Eye (tissue), 1 donor: ENCODE data around the gene HLA-E.
"Not testable (repeated sequence)": the region's sequence is repeated elsewhere in the genome, so short reads cannot be mapped to it uniquely, and the experiment has no call there.

Experiments used
- DNase-seq: peaks from one replicate; pipeline ENCODE4 v3.0.0-alpha.2; 2015

Gene HLA-E

DNA sequence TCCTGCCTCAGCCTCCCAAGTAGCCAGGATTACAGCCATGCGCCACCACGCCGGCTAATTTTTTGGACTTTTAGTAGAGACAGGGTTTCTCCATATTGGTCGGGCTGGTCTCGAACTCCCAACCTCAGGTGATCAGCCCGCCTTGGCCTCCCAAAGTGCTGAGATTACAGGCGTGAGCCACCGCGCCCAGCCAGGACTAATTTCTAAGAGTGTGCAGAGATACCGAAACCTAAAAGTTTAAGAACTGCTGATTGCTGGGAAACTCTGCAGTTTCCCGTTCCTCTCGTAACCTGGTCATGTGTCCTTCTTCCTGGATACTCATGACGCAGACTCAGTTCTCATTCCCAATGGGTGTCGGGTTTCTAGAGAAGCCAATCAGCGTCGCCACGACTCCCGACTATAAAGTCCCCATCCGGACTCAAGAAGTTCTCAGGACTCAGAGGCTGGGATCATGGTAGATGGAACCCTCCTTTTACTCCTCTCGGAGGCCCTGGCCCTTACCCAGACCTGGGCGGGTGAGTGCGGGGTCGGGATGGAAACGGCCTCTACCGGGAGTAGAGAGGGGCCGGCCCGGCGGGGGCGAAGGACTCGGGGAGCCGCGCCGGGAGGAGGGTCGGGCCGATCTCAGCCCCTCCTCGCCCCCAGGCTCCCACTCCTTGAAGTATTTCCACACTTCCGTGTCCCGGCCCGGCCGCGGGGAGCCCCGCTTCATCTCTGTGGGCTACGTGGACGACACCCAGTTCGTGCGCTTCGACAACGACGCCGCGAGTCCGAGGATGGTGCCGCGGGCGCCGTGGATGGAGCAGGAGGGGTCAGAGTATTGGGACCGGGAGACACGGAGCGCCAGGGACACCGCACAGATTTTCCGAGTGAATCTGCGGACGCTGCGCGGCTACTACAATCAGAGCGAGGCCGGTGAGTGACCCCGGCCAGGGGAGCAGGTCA is at the start of gene HLA-E:
TSS of gene HLA-E (plus strand) at position 429 of the 945 bp plus-strand sequence. CDS start at position 452, 23 bp downstream.
- DNase-seq: peak; percentile 99

DNA sequence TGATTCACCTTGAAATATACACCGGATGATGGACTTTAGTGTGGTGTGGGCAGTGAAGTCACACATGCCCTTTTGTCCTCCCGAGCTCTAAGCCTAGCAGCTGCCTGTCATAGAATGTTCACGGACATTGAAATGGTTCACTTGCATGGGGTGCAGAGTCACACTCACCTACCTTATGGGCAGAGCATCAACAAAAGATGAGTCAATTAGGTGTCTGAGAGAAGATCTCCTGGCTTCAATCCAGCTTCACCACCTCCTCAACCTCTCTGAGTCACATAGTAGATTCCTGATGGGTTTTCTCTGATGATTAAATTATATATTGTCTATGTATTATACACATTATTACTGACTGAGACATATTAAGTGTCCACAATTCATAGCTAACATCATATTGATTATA is 48.1 kb upstream of the HLA-E start:
- DNase-seq: no peak

DNA sequence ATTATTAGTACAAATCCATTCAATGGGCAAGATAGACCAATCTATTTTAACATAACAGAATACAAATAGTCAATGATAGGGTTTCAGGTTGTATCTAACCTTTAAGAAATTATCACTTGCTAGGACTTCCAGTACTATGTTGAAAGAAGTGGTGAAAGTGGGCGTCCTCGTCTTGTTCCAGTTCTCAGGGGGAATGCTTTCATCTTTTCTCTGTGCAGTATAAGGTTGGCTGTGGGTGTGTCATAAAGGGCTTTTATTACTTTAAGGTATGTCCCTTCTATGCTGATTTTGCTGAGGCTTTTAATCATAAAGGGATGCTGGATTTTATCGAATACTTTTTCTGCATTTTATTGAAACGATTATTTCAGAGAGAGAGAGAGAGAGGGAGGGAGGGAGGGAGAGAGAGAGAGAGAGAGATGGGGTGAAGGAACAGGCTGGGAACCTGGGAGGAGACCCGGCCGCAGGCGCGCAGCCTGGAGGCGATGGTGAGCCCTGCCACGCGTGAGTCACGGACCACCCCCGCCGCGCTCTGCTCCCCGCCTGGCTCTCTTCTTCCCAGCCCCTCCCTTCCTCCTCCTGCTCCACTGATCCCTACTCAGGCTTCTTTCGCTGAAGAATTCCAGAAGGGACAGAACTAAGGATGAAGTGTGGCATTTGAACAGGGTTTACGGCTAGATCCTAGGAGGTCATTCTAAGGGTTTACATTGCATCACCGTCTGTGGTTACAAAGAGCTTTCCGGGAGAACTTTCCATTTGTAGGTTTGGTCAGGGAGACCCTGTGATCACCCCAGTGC is 45.5 kb upstream of the HLA-E start:
- DNase-seq: no peak

DNA sequence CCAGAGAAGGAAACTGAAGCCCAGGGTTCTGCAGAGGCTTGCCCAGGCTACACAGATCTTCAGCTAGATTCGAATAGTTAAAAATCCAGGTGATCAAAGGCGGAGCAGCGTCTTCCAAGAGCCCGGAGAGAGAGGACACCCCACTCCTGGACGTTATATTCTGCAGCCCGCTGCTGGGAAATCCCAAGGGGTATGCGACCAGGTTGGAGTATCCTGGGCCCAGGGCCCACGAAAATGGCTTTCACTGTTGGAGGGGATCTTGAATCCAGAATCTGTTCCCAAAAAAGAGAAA is 44.9 kb upstream of the HLA-E start:
- no peak for DNase-seq

DNA sequence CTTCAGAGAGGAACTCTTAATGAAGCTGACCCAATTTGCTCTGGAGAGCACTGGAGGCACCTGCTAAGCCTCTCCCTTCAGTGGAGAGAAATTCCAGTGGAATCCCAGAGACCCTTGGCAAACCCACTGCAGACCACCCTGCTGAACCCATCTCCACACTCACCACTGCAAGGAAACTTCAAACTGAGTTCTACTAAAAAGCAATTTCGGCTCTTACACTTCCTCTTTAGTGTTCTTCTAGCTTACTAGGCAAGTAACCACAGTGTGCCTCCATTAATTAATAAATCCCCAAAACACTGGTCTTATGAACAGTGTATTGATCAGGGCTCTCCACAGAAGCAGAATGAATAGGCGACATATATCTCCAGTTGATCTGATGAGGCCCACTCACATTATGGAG is 43.0 kb upstream of the HLA-E start:
- no peak for DNase-seq

DNA sequence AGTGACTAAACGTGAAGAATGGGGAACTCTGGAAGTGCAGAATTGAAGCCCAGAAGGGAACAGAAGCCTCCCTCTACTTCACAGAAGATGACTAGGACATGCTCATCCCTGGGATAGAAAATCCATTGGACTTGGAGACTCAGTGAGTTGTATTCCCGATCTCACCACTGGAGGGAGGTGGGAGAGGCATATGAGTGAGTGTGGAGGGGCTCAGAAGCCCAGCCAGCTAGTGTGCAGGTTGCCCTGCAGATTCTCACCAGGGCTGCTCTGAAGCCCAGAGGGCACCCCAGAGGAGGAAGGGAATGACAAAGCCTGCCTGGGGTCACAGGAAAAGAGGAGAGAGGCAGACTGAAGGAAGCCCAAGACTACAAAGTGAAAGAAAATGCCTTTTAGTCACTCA is 42.1 kb upstream of the HLA-E start:
- DNase-seq: no peak

DNA sequence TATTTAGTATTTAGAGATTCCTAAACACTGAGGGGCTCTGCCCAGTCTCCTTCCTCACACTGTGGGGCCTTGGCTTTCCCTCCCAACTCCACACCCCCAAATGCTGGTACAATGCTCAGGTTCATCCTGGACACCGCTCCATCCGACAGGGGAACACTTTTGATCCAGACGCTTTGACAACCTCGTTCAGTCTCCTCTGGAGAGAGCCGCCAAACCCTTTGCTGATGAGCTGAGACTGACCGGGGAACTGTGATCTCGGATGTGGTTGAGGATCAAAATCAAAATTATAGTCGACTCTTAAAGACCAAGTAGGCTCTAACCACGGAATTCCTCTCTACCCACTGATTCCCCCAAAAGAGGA is 38.8 kb upstream of the HLA-E start:
- no peak for DNase-seq

DNA sequence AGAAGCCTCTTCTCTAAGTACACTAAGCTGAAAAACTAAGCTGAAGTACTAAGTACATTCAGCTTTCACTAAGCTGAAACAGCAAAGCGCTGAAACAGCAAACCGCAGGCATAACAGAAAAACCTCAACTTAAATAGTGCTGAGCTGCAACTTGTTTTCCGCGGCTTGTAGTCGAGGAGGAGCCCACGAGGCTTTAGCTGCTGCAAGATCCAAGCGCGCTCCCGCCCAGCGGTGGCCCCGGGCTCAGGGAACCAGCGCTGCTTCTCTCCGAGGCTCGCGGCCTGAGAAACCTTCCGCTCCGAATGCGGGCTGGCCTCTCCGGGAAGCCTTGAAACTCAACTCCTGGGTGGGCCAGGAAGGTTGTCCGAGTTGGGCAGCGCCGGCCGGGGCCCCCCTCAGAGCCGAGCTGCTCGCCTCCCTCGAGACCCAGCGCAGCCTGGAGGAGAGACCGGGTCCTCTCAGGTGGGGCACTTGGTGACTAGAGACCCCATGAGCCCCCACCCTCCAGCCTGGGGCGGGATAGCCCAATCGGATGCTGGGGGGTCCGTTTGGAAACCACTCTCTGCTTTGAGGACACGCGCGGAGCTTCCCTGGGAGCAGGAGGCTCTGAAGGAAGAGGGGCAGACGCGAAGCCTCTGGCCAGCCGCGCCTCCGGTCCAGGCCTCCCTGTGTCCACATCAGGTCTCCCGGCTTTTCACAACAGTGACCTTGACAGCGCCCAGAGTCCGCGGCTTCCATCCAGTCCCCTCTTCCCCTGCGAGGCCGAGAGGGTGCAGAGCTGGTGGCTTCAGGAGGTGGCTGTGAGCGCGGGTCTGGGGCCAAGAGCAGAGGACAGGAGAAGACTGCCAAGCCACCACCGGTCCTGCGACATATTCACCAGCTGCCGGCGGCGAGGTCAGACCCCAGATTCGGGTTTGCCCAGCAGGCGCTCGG is 38.1 kb upstream of the HLA-E start:
- DNase-seq: peak; percentile 65

DNA sequence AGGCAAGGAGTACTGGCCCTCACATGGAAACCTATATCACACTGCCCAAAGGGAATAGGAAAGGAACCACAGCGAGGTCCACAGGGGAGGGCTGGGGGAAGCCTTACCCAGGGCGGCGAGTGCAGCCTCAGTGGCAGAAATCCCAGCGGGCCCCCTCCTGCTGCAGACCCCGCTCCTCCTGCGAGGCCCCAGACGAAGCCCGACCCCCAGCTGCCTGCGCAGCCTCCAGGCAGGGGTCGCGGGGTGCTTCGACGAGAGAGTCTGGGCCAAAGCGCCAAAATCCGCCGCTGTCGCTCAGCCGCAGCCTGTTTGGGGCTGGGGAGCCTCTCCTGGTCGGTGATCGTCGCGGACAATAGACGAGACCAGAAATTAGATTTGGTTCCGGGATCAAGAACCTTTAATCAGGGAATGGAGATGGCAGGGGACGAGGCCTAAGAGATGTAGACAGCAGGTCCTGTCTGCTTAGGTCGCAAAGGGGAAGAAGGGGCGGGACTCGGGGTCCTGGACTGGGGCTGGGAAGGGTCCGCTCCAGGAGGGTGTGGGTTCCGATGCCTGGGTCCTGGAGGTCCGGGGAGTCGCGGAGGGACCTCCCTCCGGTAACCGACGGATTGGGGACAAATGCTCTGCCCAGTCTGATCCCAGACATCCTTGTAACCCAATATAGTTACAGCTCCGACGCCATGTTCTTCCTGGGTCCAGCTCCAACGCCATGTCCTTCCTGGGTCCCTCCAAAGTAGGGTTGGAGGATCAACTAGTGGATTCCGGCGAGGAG is 36.4 kb upstream of the HLA-E start:
- DNase-seq: no peak

DNA sequence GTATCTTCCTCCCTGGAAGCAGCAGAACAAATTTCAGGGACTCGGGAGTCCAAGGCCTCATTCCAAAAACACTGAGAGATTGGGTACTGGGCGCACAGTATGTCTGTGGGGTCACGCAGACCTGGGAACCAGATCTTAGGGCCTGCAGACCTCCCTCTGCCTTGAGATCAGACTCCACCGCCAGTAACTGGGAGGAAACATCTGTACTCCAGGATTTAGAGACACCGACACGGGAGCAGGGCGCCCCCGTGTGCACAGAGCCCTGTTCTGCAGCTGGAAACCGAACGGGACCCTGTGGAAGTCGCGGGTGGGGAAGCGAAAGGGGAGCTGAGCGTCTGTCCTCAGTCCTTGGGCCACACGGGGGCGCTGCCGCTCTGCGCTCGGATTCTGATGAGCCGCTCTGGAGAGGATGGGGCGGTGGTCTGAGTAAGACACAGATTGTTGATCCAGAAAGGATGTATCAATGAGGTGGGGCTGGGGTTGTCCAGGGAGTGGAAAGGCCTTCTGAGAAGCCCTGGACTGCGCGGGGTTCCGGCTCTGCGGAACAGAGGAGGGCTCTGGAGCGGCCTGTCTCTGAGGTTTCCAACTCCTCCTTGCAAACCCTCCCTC is 35.7 kb upstream of the HLA-E start:
- DNase-seq: peak; percentile 95

DNA sequence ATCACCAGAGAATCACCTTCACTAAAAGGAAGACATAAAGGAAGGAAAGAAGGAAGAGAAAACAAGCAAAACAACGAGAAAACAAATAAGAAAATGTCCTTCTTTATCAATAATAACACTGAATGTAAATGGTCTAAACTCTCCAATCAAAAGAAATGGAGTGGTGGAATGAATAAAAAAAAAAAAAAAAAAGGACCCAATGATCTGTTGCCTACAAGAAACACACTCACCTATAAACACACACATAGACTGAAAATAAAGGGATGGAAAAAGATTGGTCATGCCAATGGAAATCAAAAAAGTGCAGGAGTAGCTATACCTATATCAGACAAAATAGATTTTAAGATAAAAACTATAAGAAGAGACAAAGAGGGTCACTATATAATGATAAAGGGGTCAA is 30.2 kb upstream of the HLA-E start:
- no peak for DNase-seq

DNA sequence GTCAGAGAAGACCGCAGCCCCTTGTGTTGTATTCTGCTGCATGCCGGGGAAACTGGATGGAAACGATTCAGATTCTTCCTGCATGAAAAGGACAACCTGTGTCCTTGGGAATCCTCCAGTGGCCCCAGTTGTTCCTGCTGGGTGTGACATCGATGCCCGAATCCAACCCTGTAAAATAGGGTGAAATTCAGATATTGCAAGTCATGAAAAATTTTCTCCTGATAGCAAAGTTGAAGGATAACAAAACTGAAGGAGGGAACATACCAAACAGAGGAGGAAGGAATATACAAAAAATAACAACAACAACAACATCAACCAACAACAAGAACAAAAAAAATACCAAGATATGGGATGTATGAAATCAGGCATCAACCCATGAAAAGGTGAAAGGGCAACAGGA is 28.3 kb upstream of the HLA-E start:
- DNase-seq: no peak

DNA sequence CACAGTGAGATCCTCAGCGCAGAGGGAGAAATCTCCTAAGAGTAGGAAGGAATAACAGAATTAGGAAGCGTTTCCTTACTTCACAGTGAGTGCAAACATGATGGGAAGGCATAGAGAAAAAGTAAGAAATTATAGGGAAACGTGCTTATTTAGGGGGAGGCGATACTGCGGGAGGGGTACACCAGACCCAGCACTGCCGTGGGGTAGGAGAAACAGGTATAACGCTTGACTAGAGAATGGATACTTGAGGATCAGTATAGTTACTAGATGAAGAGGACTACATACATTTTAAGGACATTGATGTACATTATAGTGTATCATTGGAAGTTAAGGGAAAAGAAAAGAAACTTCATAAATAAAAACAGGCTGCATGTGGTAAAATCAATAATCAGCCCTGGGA is 26.8 kb upstream of the HLA-E start:
- no peak for DNase-seq

DNA sequence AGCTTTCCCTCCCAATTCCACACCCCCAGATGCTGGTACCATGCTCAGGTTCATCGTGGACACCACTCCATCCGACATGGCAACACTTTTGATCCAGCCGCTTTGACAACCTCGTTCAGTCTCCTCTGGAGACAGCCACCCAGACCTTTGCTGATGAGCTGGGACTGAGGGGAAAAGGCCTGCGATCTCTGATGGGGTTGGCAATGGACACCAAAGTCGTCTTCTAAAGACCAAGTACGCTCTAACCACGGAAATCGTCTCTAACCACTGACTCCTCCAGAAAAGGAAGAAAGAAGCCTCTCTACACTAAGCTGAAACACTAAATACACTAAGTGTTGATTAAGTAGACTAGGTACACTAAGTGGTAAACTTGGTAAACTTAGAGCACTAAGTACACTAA is 26.1 kb upstream of the HLA-E start:
- no peak for DNase-seq

DNA sequence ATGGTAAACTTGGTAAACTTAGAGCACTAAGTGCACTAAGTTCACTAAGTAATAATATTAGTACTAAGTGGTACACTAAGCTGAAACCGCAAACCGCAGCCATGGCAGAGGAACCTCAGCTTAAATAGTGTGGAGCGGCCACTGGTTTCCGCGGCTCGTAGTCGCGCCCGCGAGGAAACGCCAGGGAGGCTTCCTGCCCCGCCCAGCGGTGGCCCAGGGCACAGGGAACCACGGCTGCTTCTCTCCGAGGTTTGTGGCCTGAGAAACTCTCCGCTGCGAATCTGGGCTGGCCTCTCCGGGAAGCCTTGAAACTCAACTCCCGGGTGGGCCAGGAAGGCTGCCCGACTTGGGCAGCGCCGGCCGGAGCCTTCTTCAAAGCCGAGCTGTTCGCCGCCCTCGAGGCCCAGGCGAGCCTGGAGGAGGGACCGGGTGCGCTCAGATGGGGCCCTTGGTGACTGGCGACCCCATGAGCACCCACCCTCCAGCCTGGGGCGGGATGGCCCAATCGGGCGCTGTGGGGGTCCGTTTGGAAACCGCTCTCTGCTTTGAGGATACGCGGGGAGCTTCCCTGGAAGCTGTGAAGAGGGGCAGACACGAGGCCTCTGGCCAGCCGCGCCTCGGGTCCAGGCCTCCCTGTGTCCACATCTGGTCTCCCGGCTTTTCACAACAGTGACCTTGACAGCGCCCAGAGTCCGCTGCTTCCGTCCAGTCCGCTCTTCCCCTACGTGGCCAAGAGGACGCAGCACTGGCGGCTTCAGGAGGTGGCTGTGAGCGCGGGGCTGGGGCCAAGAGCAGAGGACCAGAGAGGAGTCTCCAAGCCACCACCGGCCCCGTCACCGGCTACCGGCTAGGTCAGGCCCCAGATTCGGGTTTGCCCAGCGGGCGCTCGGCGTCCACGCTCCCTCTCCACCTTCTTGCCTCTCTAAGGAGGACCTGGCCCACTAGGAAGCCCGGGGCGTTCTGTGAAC is 25.4 kb upstream of the HLA-E start:
- peak; percentile 39 for DNase-seq

DNA sequence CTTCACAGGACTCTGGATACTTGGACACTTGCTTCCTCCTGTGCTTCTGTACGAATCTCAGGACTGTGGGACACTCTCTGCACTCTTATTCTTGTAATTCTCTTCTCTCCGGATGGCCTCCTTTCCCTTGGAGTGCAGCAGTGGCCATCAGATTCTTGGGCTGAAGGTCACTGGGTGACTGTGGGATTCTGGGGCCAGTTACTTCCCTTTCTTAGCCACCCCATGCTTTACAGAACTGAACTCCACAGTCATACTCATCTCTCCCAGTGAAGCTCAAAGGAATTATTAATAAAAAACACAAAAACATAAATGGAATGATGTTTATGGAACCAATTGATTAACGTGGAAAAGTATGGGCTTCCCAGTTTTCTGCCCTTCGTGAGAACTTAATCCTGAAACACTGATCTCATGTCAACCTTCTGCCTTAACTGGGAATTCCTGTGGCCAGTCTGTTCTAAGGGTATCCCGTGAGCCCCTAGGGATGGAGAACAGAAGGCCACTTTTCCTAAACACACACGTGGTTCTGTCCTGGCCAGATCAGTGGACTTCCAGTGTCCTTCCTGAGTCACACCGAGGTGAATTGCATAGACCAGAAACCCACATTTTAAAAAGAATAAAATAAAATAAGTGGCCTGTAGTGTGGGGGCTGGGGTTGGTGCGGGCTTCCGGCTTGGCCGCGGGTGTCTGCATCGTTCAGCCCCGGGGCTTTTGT is 23.6 kb upstream of the HLA-E start:
- no peak for DNase-seq

DNA sequence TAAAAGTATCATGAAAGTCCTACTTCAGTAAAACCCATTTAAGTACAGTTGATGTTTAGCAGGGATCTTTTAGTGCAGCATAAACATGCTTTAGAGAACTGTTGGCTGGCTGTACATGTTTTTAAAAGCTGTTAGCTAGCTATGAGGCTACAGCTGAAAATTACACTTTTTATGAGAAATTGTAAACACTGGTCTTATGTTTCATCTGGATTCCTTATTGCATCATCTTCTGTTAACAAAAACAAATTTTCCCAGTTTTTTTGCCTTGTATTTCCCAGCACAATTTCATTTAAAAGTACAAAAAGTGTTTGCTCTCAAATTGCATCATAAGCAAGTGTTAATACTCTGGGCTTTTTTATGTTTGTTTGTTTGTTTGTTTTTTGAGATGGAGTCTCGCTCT is 18.3 kb upstream of the HLA-E start:
- DNase-seq: no peak

DNA sequence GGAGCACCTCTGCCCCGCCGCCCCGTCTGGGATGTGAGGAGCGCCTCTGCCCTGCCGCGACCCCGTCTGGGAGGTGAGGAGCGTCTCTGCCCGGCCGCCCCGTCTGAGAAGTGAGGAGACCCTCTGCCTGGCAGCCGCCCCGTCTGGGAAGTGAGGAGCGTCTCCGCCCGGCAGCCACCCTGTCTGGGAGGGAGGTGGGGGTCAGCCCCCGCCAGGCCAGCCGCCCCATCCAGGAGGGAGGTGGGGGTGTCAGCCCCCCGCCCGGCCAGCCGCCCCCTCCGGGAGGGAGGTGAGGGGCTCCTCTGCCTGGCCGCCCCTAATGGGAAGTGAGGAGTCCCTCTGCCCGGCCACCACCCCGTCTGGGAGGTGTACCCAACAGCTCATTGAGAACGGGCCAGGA is 14.2 kb upstream of the HLA-E start:
- not testable (repeated sequence) for DNase-seq

DNA sequence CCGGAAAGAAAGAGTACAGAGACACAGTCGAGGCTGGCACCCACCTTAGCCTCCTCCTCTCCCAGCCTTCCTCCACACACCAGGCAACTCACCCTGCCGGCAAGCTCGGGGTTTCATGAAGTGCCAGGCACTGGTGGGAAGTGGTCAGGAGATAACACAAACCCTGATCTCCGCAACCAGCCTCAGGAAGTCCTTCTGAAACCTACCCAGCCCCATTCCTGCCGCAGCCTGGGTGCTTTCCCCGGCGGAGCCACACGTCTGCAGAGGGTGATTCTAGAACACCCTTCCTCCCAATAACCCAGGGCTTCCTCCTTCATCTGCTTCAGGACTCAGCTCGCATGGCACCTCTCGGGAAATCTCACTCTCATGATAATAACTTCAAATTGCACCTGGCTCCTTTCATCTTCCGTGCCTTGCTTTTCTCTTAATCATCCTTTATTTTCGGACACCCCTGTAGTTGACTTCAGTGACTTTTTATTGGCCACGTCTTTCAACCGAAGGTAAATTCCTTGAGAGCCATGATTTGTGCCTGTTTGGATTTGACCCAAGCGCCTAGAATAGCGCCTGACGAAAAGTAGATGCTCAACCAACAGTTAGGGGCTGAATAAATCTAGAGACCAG is 8.7 kb upstream of the HLA-E start:
- no peak for DNase-seq
